T-helper 1 cell treated with Interleukin-12 subunit alpha and Interleukin-12 subunit beta and Interleukin-4 antibody, amounts not matched to agents 30 μg/mL and 1 μg/mL, for 36 hours (primary cell): Measurements from ENCODE around the gene NR2C1.

Source experiments
- H3K27ac Mint-ChIP-seq: one replicate; pipeline ENCODE4 v1.8.0; 2021; ENCODE audit warnings: mild to moderate bottlenecking, mixed read lengths
- H3K27me3 Mint-ChIP-seq: one replicate; pipeline ENCODE4 v1.8.0; 2021; ENCODE audit warnings: low read depth, mixed read lengths
- H3K36me3 Mint-ChIP-seq: one replicate; pipeline ENCODE4 v1.8.0; 2021; ENCODE audit warnings: low read depth, mixed read lengths
- H3K4me1 Mint-ChIP-seq: one replicate; pipeline ENCODE4 v1.8.0; 2021; ENCODE audit warnings: low read depth, mixed read lengths
- H3K4me3 Mint-ChIP-seq: one replicate; pipeline ENCODE4 v1.8.0; 2021; ENCODE audit warnings: mild to moderate bottlenecking, moderate library complexity, mixed read lengths
- H3K9me3 Mint-ChIP-seq: one replicate; pipeline ENCODE4 v1.8.0; 2021; ENCODE audit warnings: mixed read lengths

NR2C1 gene

GRCh38 chr12:94980577-94980976, 92.8 kb downstream of the NR2C1 start:
- H3K4me1 Mint-ChIP-seq: peaks cover 18% of the 10 kb centered on the region
- no peak overlapping the region for H3K4me3 Mint-ChIP-seq
- no peak overlapping the region for H3K27ac Mint-ChIP-seq

GRCh38 chr12:94979941-94980340, 93.5 kb downstream of the NR2C1 start:
- H3K4me1 Mint-ChIP-seq: peaks cover 18% of the 10 kb centered on the region
- H3K27ac Mint-ChIP-seq: no peak overlapping the region
- H3K9me3 Mint-ChIP-seq: no peaks in the 10 kb centered on the region
- H3K36me3 Mint-ChIP-seq: peaks cover 10% of the 10 kb centered on the region
- no peaks in the 10 kb centered on the region for H3K27me3 Mint-ChIP-seq
- H3K4me3 Mint-ChIP-seq: no peak overlapping the region

More at GRCh38 chr12:94980577-94980976, 92.8 kb downstream of the NR2C1 start:
- H3K36me3 Mint-ChIP-seq: peaks cover 9% of the 10 kb centered on the region
- no peaks in the 10 kb centered on the region for H3K9me3 Mint-ChIP-seq
- no peaks in the 10 kb centered on the region for H3K27me3 Mint-ChIP-seq

- H3K4me1 Mint-ChIP-seq: peaks cover 16% of the 10 kb centered on the region
- H3K9me3 Mint-ChIP-seq: no peaks in the 10 kb centered on the region
- H3K4me3 Mint-ChIP-seq: no peak overlapping the region
- no peaks in the 10 kb centered on the region for H3K27me3 Mint-ChIP-seq
- no peak overlapping the region for H3K27ac Mint-ChIP-seq
- peaks cover 11% of the 10 kb centered on the region for H3K36me3 Mint-ChIP-seq
Measured at GRCh38 chr12:94977766-94978468, 95.5 kb downstream of the NR2C1 start.

GRCh38 chr12:94973221-94973620, 100.2 kb downstream of the NR2C1 start:
- Mint-ChIP-seq H3K9me3 (no peaks in the 10 kb centered on the region), H3K4me3 (no peak overlapping the region), H3K4me1 (peaks cover 10% of the 10 kb centered on the region), H3K27ac (no peak overlapping the region), H3K36me3 (peaks cover 24% of the 10 kb centered on the region), H3K27me3 (no peaks in the 10 kb centered on the region)

GRCh38 chr12:94972795-94973194, 100.6 kb downstream of the NR2C1 start:
- H3K27me3 Mint-ChIP-seq: no peaks in the 10 kb centered on the region
- peak overlapping the region; percentile 10 for H3K27ac Mint-ChIP-seq
- no peaks in the 10 kb centered on the region for H3K9me3 Mint-ChIP-seq
- H3K4me1 Mint-ChIP-seq: peaks cover 8% of the 10 kb centered on the region
- peaks cover 24% of the 10 kb centered on the region for H3K36me3 Mint-ChIP-seq
- no peak overlapping the region for H3K4me3 Mint-ChIP-seq

- no peaks in the 10 kb centered on the region for H3K27me3 Mint-ChIP-seq
- no peaks in the 10 kb centered on the region for H3K9me3 Mint-ChIP-seq
- no peak overlapping the region for H3K27ac Mint-ChIP-seq
- H3K4me3 Mint-ChIP-seq: no peak overlapping the region
- H3K36me3 Mint-ChIP-seq: peaks cover 24% of the 10 kb centered on the region
- peaks cover 7% of the 10 kb centered on the region for H3K4me1 Mint-ChIP-seq
Measured at GRCh38 chr12:94971923-94972322, 101.5 kb downstream of the NR2C1 start.

- Mint-ChIP-seq H3K36me3 (peaks cover 22% of the 10 kb centered on the region), H3K4me3 (no peak overlapping the region), H3K9me3 (no peaks in the 10 kb centered on the region), H3K27ac (no peak overlapping the region), H3K27me3 (no peaks in the 10 kb centered on the region), H3K4me1 (peaks cover 7% of the 10 kb centered on the region)
Measured at GRCh38 chr12:94970560-94970959, 102.9 kb downstream of the NR2C1 start.
